ENCODE results near the gene ADAMTSL2. TPM values are rescaled to one million over a fixed set of nuclear protein-coding genes. Genes with fewer than 3 reads are reported as not detected.

Gene ADAMTSL2
- polyA plus RNA-seq, 2 of the 4 experiments (the other 2 are of a cell fraction), result not detected

- no peaks in the 10 kb centered on the region for H3K4me1 ChIP-seq
- CTCF ChIA-PET, result no interaction called here
- no peaks in the 10 kb centered on the region for H3K9me3 ChIP-seq
- FAIRE-seq, result no peak
- H3K27ac ChIP-seq, result no peak overlapping the region
- ATAC-seq, result no peak
- WGBS (ENCODE audit: missing lambda C conversion rate), result 81% methylated on average over 10 of the region's 17 CpGs
- POLR2A ChIA-PET, result no interaction called here
- no peak overlapping the region for H3K4me3 ChIP-seq
- TF ChIP-seq CHD2 (IDR thresholded peaks at IDR 0.05; ENCODE audit: low read length, partially characterized antibody) (no peak), POLR2AphosphoS2 (conservative IDR thresholded peaks at IDR 0.05; ENCODE audit: low read length) (no peak), BCL3 (IDR thresholded peaks at IDR 0.05) (no peak), RARB (CRISPR knock-in tag; IDR thresholded peaks at IDR 0.05) (no peak), ZC3H11A (IDR thresholded peaks at IDR 0.05) (no peak), HEYL (CRISPR knock-in tag; IDR thresholded peaks at IDR 0.05) (no peak), ELK1 (IDR thresholded peaks at IDR 0.05; ENCODE audit: low read depth, low read length) (no peak), NFE2L2 (conservative IDR thresholded peaks at IDR 0.05; ENCODE audit: low read length) (no peak)
- DNase-seq (ENCODE audit: low read depth in 1 of 2, low spot score in 1 of 2), result no peak
- H3K4me2 ChIP-seq, result no peak overlapping the region
Measured at GRCh38 chr9:133515615-133516255, 18.8 kb upstream of the ADAMTSL2 start.

- ATAC-seq (no peak), DNase-seq (ENCODE audit: low read depth in 1 of 2, low spot score in 1 of 2) (no peak), FAIRE-seq (no peak)
- Histone ChIP-seq H3K4me1 (no peaks in the 10 kb centered on the region), H3K4me2 (no peak overlapping the region), H3K4me3 (no peak overlapping the region), H3K27ac (no peak overlapping the region), H3K9me3 (no peaks in the 10 kb centered on the region)
- TF ChIP-seq HEYL (CRISPR knock-in tag; IDR thresholded peaks at IDR 0.05) (no peak), ELK1 (IDR thresholded peaks at IDR 0.05; ENCODE audit: low read depth, low read length) (no peak), PBX3 (IDR thresholded peaks at IDR 0.05) (no peak), RNF2 (IDR thresholded peaks at IDR 0.05; ENCODE audit: borderline replicate concordance, low read depth) (no peak), USF2 (IDR thresholded peaks at IDR 0.05) (no peak), ZSCAN20 (CRISPR knock-in tag; IDR thresholded peaks at IDR 0.05) (no peak), ESRRA (IDR thresholded peaks at IDR 0.05; ENCODE audit: borderline replicate concordance, low read length) (no peak), MYC (IDR thresholded peaks at IDR 0.05; ENCODE audit: borderline replicate concordance, low read length) (no peak), HOXA7 (CRISPR knock-in tag; IDR thresholded peaks at IDR 0.05) (no peak), FOSB (CRISPR knock-in tag; IDR thresholded peaks at IDR 0.05) (no peak), SREBF2 (IDR thresholded peaks at IDR 0.05) (no peak), EHF (CRISPR knock-in tag; IDR thresholded peaks at IDR 0.05) (no peak), NR3C1 (IDR thresholded peaks at IDR 0.05) (no peak), CHD4 (IDR thresholded peaks at IDR 0.05; ENCODE audit: borderline replicate concordance) (no peak), MAFK (IDR thresholded peaks at IDR 0.05; ENCODE audit: partially characterized antibody) (no peak)
- WGBS (ENCODE audit: missing lambda C conversion rate), result 44% methylated on average over 10 of the region's 11 CpGs
- CTCF ChIA-PET, result no interaction called here
- POLR2A ChIA-PET, result no interaction called here
Measured at GRCh38 chr9:133516256-133516960, 18.1 kb upstream of the ADAMTSL2 start.
